Small intestine (tissue), 7 donors: ENCODE data around the gene ZFAND6. TPM values are rescaled to one million over a fixed set of nuclear protein-coding genes. Genes with fewer than 3 reads are reported as not detected.
"Not testable (repeated sequence)": the region's sequence is repeated elsewhere in the genome, so short reads cannot be mapped to it uniquely, and the experiment has no call there.

ENCODE experiments used
- DNase-seq, 2 donors: peaks; one replicate each; pipeline versions ENCODE4 v3.0.0 to v3.0.0-alpha.2; 2013
- FAIRE-seq: peaks from 2 replicates; lab custom pipeline; 2012; peaks lifted over from hg19 to GRCh38; lab: Jason Lieb, UNC
- H3K27ac ChIP-seq, 3 donors: one replicate each; pipeline ENCODE4 v1.5.1; 2013; ENCODE audit warnings: low read length in 2 of 3, mild to moderate bottlenecking in 2 of 3, control low read depth in 1 of 3, inconsistent platforms in 1 of 3, low read depth in 1 of 3, moderate library complexity in 1 of 3
- H3K27me3 ChIP-seq, 3 donors: one replicate each; pipeline ENCODE4 v1.6.1; 2013; ENCODE audit warnings: low read length in 3 of 3, inconsistent platforms in 1 of 3; ENCODE audit not compliant: control insufficient read depth in 3 of 3, insufficient read depth in 3 of 3
- H3K36me3 ChIP-seq, 3 donors: one replicate each; pipeline ENCODE4 v1.6.1; 2013; ENCODE audit warnings: low read length in 3 of 3, inconsistent platforms in 1 of 3, low read depth in 1 of 3, mild to moderate bottlenecking in 1 of 3, moderate library complexity in 1 of 3; ENCODE audit not compliant: control insufficient read depth in 3 of 3, insufficient read depth in 2 of 3
- H3K4me1 ChIP-seq, 3 donors: one replicate each; pipeline ENCODE4 v1.6.1; 2013; ENCODE audit warnings: low read length in 2 of 3, inconsistent platforms in 1 of 3, low read depth in 1 of 3, mild to moderate bottlenecking in 1 of 3, moderate library complexity in 1 of 3; ENCODE audit not compliant: control insufficient read depth in 3 of 3, insufficient read depth in 2 of 3
- H3K4me3 ChIP-seq, 3 donors: one replicate each; pipeline ENCODE4 v1.5.1; 2013; ENCODE audit warnings: low read length in 3 of 3, control low read depth in 1 of 3, inconsistent platforms in 1 of 3, low read depth in 1 of 3, mild to moderate bottlenecking in 1 of 3, moderate library complexity in 1 of 3
- H3K9me3 ChIP-seq, 2 donors: one replicate each; pipeline ENCODE4 v1.6.1; 2013; ENCODE audit warnings: low read depth in 1 of 2, low read length in 1 of 2; ENCODE audit not compliant: control insufficient read depth in 2 of 2, insufficient read depth in 1 of 2
- WGBS, 3 donors: extraction: QIAGEN DNeasy Blood & Tissue Kit; methylation state at CpG; one replicate each; pipeline ENCODE4 v1.1.7; 2013; 5-methylcytosine and 5-hydroxymethylcytosine counted together
- polyA plus RNA-seq, 4 donors: library from polyadenylated mRNA; stranded (reverse) in 3 of 4; unstranded in 1 of 4; fragments of 200-250 nt in 3 of 4; fragments of 120-200 nt in 1 of 4; gene quantifications; one replicate each; pipeline versions ENCODE4 v1.2.1 to v1.2.3, GENCODE V29; 2013
- donor health status: healthy with polysubstance abuse.
- donor health status: control.
- donor health status: control.
- donor health status: Bipolar disorder and iron deficiency.
- donor health status: healthy.

ZFAND6 gene
- polyA plus RNA-seq, 4 donors, result 66.9 to 97.3 (median 89.4) TPM

GRCh38 chr15:80154336-80154735 is 94.9 kb downstream of the ZFAND6 start:
- 86 to 88% (median 87%) methylated on average over 6 of the region's 6 CpGs for WGBS, 3 donors
- FAIRE-seq (no peak), DNase-seq (peak in 1 of 2 donors; percentile 26)
- H3K9me3 ChIP-seq, result no peaks in the 10 kb centered on the region
- H3K27me3 ChIP-seq, result no peaks in the 10 kb centered on the region
- H3K4me1 ChIP-seq, result peaks cover 7 to 24% (median 7%) of the 10 kb centered on the region in 3 donors
- H3K36me3 ChIP-seq, result peaks cover 0 to 22% (median 0%) of the 10 kb centered on the region in 3 donors
- H3K4me3 ChIP-seq, result no peak overlapping the region
- H3K27ac ChIP-seq, result no peak overlapping the region

GRCh38 chr15:80155001-80155377 is 95.5 kb downstream of the ZFAND6 start:
- H3K4me3 ChIP-seq, result no peak overlapping the region
- peak overlapping the region in 1 of 3 donors; percentile 16 for H3K27ac ChIP-seq
- H3K27me3 ChIP-seq, result no peaks in the 10 kb centered on the region
- DNase-seq (peak in 1 of 2 donors; percentile 17), FAIRE-seq (no peak)
- H3K4me1 ChIP-seq, result peaks cover 7 to 30% (median 7%) of the 10 kb centered on the region in 3 donors
- WGBS, 3 donors, result 71 to 80% (median 79%) methylated on average over 5 of the region's 5 CpGs
- H3K36me3 ChIP-seq, result peaks cover 0 to 29% (median 0%) of the 10 kb centered on the region in 3 donors
- no peaks in the 10 kb centered on the region for H3K9me3 ChIP-seq

DNA sequence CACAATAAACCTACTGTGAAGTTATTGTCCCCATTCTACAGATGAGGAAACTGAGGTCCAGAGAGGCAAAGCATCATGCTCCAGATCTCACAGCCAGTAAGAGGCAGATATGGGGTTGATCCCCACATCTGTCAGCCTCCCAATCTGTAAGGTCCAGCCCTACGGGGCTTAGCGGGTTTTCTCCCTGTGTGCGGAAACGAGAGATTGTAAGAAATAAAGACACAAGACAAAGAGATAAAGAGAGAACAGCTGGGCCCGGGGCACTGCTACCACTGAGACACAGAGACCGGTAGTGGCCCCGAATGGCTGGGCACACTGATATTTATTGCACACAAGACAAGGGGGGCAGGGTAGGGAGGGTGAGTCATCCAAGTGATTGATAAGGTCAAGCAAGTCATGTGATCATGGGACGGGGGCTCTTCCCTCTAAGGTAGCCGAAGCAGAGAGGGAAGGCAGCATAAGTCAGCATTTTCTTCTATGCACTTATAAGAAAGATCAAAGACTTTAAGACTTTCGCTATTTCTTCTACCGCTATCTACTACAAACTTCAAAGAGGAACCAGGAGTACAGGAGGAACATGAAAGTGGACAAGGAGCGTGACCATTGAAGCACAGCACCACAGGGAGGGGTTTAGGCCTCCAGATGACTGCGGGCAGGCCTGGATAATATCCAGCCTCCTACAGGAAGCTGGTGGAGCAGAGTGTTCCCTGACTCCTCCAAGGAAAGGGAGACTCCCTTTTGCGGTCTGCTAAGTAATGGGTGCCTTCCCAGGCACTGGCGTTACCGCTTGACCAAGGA is 96.1 kb downstream of the ZFAND6 start:
- H3K9me3 ChIP-seq, H3K4me3 ChIP-seq, FAIRE-seq, H3K27me3 ChIP-seq: not testable (repeated sequence)
- Histone ChIP-seq H3K4me1 (peaks cover 10 to 35% (median 10%) of the 10 kb centered on the region in 3 donors), H3K36me3 (peaks cover 0 to 35% (median 0%) of the 10 kb centered on the region in 3 donors), H3K27ac (peak overlapping the region in 2 of 3 donors; percentile 16 to 17)
- peak; percentile 33 to 83 for DNase-seq
- WGBS, 3 donors, result 55 to 64% (median 61%) methylated on average over 16 of the region's 16 CpGs

DNA sequence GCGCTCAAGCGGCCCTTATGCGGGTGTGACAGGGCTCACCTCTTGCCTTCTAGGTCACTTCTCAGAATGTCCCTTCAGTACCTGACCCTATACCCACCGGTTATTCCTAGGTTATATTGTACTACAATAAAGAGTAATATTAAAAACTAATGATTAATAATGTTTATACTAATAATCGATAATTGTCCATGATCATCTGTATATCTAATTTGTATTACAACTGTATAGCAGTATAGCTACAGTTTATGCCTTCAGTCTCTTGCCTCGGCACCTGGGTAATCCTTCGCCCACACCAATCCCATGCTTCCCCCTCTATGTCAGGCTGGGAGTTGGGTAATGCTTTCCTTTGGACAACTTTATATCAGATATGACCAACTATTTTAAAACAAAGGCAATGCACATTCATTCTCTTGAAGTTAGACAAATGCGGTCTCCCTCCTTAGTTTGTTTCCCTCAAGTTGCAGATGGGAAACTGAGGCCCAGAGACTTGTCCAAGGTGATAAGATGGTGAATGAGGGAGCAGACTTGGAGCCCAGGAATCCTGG is 96.8 kb downstream of the ZFAND6 start:
- 88 to 93% (median 92%) methylated on average over 8 of the region's 8 CpGs for WGBS, 3 donors
- H3K4me3 ChIP-seq, result no peak overlapping the region
- H3K4me1 ChIP-seq, result peaks cover 15 to 41% (median 17%) of the 10 kb centered on the region in 3 donors
- peaks cover 0 to 35% (median 0%) of the 10 kb centered on the region in 3 donors for H3K36me3 ChIP-seq
- FAIRE-seq (no peak), DNase-seq (no peak)
- H3K27ac ChIP-seq, result no peak overlapping the region
- H3K27me3 ChIP-seq, result no peaks in the 10 kb centered on the region
- H3K9me3 ChIP-seq, result no peaks in the 10 kb centered on the region

- FAIRE-seq, result no peak
- WGBS, 3 donors, result 82 to 98% (median 95%) methylated on average over 5 of the region's 5 CpGs
- no peaks in the 10 kb centered on the region for H3K9me3 ChIP-seq
Measured at GRCh38 chr15:80157215-80157614, 97.7 kb downstream of the ZFAND6 start.

GRCh38 chr15:80159301-80159700 is 99.8 kb downstream of the ZFAND6 start:
- Histone ChIP-seq H3K36me3 (peaks cover 0 to 51% (median 0%) of the 10 kb centered on the region in 3 donors), H3K27me3 (no peaks in the 10 kb centered on the region), H3K4me3 (no peak overlapping the region), H3K9me3 (no peaks in the 10 kb centered on the region), H3K27ac (no peak overlapping the region), H3K4me1 (peaks cover 16 to 43% (median 17%) of the 10 kb centered on the region in 3 donors)
- FAIRE-seq, result no peak
- 94 to 98% (median 97%) methylated on average over 5 of the region's 5 CpGs for WGBS, 3 donors
- DNase-seq, result no peak

More at GRCh38 chr15:80157215-80157614, 97.7 kb downstream of the ZFAND6 start:
- H3K4me1 ChIP-seq, result peaks cover 20 to 50% (median 21%) of the 10 kb centered on the region in 3 donors
- no peaks in the 10 kb centered on the region for H3K27me3 ChIP-seq
- DNase-seq, result no peak
- no peak overlapping the region for H3K4me3 ChIP-seq
- peaks cover 0 to 42% (median 0%) of the 10 kb centered on the region in 3 donors for H3K36me3 ChIP-seq
- no peak overlapping the region for H3K27ac ChIP-seq

GRCh38 chr15:80159811-80160569 is 100.5 kb downstream of the ZFAND6 start:
- H3K36me3 ChIP-seq, result peaks cover 0 to 51% (median 0%) of the 10 kb centered on the region in 3 donors
- H3K27ac ChIP-seq, result peak overlapping the region in 2 of 3 donors; percentile 45 to 74
- no peak for FAIRE-seq
- H3K4me1 ChIP-seq, result peaks cover 15 to 38% (median 16%) of the 10 kb centered on the region in 3 donors
- H3K9me3 ChIP-seq, result no peaks in the 10 kb centered on the region
- WGBS, 3 donors, result 90 to 93% (median 92%) methylated on average over 12 of the region's 12 CpGs
- no peak for DNase-seq
- H3K27me3 ChIP-seq, result no peaks in the 10 kb centered on the region
- no peak overlapping the region for H3K4me3 ChIP-seq
